ENCODE results near the gene CGA. TPM values are rescaled to one million over a fixed set of nuclear protein-coding genes. Genes with fewer than 3 reads are reported as not detected.

Gene CGA
- total RNA-seq, 2 donors from 2014 or later = not detected

DNA sequence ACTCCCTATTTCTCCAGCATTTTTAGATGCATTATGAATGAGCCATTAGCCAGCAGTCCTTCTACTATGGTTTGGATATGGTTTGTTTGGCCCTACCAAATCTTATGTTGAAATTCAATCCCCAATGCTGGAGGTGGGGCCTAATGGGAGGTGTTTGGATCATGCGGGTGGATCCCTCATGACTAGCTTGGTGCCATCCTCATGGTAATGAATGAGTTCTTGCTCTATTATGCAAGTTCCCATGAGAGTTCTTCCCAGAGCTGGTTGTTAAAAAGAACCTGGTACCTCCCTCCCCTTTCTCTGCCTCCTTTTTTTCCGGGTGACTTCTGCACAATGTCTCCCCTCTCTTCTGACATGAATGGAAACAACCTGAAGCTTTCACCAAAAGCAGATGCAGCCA lies 6.2 kb upstream of the CGA start:
- no peak overlapping the region for H3K4me3 ChIP-seq
- intact Hi-C loops (cut with DNase I) = no loop called here
- no peaks in the 10 kb centered on the region for H3K36me3 ChIP-seq (replicated peaks in 1 of 2; ENCODE audit: insufficient read depth in 1 of 2, low read depth in 2 of 2)
- no peak overlapping the region for H3K27ac ChIP-seq
- ATAC-seq (no peak), DNase-seq (no peak)
- WGBS, 2 donors = 83 to 96% methylated on average over 2 of the region's 2 CpGs
- H3K27me3 ChIP-seq = no peaks in the 10 kb centered on the region
- no peaks in the 10 kb centered on the region for H3K9me3 ChIP-seq
- TF ChIP-seq POLR2A (IDR thresholded peaks at IDR 0.05) = no peak
- TF ChIP-seq, protein P1, sequence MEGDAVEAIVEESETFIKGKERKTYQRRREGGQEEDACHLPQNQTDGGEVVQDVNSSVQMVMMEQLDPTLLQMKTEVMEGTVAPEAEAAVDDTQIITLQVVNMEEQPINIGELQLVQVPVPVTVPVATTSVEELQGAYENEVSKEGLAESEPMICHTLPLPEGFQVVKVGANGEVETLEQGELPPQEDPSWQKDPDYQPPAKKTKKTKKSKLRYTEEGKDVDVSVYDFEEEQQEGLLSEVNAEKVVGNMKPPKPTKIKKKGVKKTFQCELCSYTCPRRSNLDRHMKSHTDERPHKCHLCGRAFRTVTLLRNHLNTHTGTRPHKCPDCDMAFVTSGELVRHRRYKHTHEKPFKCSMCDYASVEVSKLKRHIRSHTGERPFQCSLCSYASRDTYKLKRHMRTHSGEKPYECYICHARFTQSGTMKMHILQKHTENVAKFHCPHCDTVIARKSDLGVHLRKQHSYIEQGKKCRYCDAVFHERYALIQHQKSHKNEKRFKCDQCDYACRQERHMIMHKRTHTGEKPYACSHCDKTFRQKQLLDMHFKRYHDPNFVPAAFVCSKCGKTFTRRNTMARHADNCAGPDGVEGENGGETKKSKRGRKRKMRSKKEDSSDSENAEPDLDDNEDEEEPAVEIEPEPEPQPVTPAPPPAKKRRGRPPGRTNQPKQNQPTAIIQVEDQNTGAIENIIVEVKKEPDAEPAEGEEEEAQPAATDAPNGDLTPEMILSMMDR (IDR thresholded peaks at IDR 0.05) = no peak
- peaks cover 15% of the 10 kb centered on the region for H3K4me1 ChIP-seq

DNA sequence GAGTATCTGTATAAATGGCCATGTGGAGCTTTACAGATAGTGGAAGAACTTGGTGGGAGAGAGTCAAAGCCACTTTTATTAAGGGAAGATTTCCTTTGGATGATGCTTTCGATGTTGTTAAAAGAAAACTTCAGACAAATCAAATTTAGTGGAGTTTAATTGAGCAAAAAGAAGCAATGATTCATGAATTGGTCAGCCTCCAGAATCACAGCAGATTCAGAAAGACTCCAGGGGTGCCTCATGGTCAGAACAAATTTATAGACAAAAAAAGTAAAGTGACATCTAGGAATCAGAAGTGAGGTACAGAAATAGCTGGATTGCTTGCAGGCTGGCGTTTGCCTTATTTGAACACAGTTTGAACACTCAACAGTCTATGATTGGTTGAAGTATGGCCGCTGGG lies 5.3 kb upstream of the CGA start:
- ATAC-seq (no peak), DNase-seq (no peak)
- no peak for TF ChIP-seq POLR2A (IDR thresholded peaks at IDR 0.05)
- TF ChIP-seq, protein P1 (IDR thresholded peaks at IDR 0.05) = no peak
- Histone ChIP-seq H3K27me3 (no peaks in the 10 kb centered on the region), H3K4me3 (no peak overlapping the region), H3K9me3 (no peaks in the 10 kb centered on the region), H3K4me1 (peaks cover 15% of the 10 kb centered on the region), H3K36me3 (replicated peaks in 1 of 2; ENCODE audit: insufficient read depth in 1 of 2, low read depth in 2 of 2) (no peaks in the 10 kb centered on the region), H3K27ac (no peak overlapping the region)
- intact Hi-C loops (cut with DNase I) = no loop called here
- WGBS, 2 donors = 90 to 95% methylated on average over 3 of the region's 3 CpGs

DNA sequence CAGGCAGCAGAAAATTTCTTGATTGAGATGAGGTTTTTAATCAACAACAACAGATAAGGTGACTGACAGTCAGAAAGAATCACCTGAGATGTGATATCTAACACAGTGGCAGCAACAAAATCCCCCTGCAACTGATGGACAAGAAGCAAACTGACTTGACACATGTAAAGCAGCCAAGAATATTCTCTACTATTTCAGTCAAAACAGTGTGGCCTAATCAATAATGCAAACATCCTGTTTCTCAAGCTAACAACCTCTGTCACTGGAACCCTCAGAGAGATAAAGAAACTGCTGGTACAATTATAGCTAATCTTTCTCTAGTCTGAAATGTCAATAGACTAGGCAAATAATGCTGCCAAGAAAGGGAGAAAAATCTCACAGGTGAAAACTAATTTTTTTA lies 4.6 kb upstream of the CGA start:
- TF ChIP-seq, protein P1 (IDR thresholded peaks at IDR 0.05) = no peak
- TF ChIP-seq POLR2A (IDR thresholded peaks at IDR 0.05) = no peak
- ATAC-seq (no peak), DNase-seq (no peak)
- H3K4me1 ChIP-seq = peaks cover 15% of the 10 kb centered on the region
- no peaks in the 10 kb centered on the region for H3K9me3 ChIP-seq
- intact Hi-C loops (cut with DNase I) = no loop called here
- H3K27me3 ChIP-seq = no peaks in the 10 kb centered on the region
- no peak overlapping the region for H3K4me3 ChIP-seq
- no peaks in the 10 kb centered on the region for H3K36me3 ChIP-seq (replicated peaks in 1 of 2; ENCODE audit: insufficient read depth in 1 of 2, low read depth in 2 of 2)
- no peak overlapping the region for H3K27ac ChIP-seq

DNA sequence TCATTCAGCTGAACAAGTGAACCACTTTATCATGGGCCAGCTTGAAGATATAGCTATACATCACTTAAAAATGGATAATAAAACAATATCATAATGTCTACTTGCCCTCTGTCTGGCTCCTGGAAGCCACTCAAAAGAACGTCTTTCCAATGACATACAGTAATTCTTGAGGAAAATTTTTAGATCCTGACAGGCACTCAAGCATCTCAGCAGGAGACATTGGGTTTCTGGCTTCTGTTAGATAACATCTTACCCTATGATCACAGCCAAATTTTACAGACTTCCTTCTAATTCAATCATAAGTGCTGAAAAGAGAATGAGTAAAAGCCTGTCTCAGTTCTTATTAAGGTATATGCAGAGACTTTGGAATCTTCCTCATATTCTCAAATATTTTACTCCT lies 330 bp downstream of the CGA start:
- H3K27me3 ChIP-seq = peaks cover 0 to 4% of the 10 kb centered on the region in 2 donors
- peaks cover 8% of the 10 kb centered on the region for H3K4me1 ChIP-seq
- no peaks in the 10 kb centered on the region for H3K36me3 ChIP-seq (replicated peaks in 1 of 2; ENCODE audit: insufficient read depth in 1 of 2, low read depth in 2 of 2)
- intact Hi-C loops (cut with DNase I) = no loop called here
- no peaks in the 10 kb centered on the region for H3K9me3 ChIP-seq
- H3K4me3 ChIP-seq = no peak overlapping the region
- no peak for ATAC-seq
- no peak for TF ChIP-seq POLR2A (IDR thresholded peaks at IDR 0.05)
- TF ChIP-seq, protein P1 (IDR thresholded peaks at IDR 0.05) = no peak
- WGBS, 2 donors = 55% methylated on average over 1 of the region's 1 CpG
- no peak for DNase-seq
- no peak overlapping the region for H3K27ac ChIP-seq

DNA sequence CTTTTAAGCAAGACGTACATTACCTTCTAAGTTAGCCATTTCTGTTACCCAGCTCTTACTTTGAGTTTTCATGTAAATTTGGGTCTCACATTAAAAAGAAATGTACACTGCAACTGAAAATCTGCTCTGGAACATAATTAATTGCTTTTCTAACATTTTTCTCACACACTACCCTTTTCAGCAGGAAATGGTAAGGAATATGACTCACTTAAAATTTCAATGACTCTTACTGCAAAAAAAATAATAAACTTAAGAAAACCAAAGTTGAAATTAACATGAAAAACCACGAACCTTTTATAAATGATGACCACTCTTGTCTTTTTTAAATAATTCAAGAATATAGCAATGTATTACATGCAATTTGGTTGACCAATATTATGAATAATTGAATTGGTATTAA lies 1.3 kb downstream of the CGA start:
- ATAC-seq = no peak

More for the DNA sequence above, 1.3 kb downstream of the CGA start:
- TF ChIP-seq, protein P1 (IDR thresholded peaks at IDR 0.05) = no peak
- no peak for TF ChIP-seq POLR2A (IDR thresholded peaks at IDR 0.05)
- Histone ChIP-seq H3K36me3 (replicated peaks in 1 of 2; ENCODE audit: insufficient read depth in 1 of 2, low read depth in 2 of 2) (no peaks in the 10 kb centered on the region), H3K4me1 (no peaks in the 10 kb centered on the region), H3K9me3 (no peaks in the 10 kb centered on the region), H3K4me3 (no peak overlapping the region), H3K27me3 (peaks cover 0 to 4% of the 10 kb centered on the region in 2 donors), H3K27ac (no peak overlapping the region)
- intact Hi-C loops (cut with DNase I) = no loop called here
- 57 to 60% methylated on average over 2 of the region's 2 CpGs for WGBS, 2 donors
- DNase-seq = no peak
